ENCODE measurements around the gene SEC14L3. TPM values are rescaled to one million over a fixed set of nuclear protein-coding genes. Genes with fewer than 3 reads are reported as not detected.

SEC14L3 gene
- total and polyA plus RNA-seq, 2 of the 13 experiments (the other 11 are each of a cell fraction or from before 2014, with no cell fraction given): not detected

DNA sequence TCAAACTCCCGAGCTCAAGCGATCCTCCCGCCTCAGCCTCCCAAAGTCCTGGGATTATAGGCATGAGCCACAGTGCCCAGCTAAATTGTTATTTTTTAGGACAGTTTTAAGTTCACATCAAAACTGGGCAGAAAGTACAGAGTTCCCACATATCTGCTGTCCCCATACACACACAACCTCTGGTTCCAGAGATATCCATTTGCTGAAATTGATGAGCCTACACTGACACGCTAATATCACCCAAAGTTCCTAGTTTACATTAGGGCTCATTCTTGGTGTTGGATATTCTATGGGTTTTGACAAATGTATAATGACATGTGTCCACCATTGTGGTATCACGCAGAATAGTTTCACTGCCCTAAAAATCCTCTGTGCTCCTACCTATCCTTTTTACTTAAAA lies 36.4 kb upstream of the SEC14L3 start (continued):
- TF ChIP-seq ZNF766 (CRISPR knock-in tag; IDR thresholded peaks at IDR 0.05; ENCODE audit: borderline replicate concordance) (no peak), ZNF883 (CRISPR knock-in tag; IDR thresholded peaks at IDR 0.05; ENCODE audit: not compliant biosample characterization) (no peak)

DNA sequence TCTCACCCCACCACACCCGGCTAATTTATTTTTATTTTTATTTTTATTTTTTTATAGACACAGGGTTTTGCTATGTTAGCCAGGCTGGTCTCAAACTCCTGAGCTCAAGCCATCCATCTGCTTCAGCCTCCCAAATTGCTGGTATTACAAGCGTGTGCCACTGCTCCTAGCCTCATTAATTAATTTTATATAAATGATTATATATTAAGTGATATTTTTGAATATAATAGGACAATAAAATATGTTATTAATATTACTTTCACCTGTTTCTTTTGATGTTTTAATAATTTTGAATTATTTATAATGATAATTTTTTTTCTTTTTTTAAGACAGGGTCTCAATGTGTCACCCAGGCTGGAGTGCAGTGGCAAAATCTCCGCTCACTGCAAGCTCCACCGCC lies 35.9 kb upstream of the SEC14L3 start:
- H3K27ac ChIP-seq (ENCODE audit: extremely low read length, insufficient read depth, low read length): no peak overlapping the region
- no peak overlapping the region for H3K4me2 ChIP-seq (ENCODE audit: low read depth, low read length)
- H2AFZ ChIP-seq (ENCODE audit: low read length): no peak overlapping the region
- no peak for TF ChIP-seq POLR2AphosphoS2 (IDR thresholded peaks at IDR 0.05; ENCODE audit: low read depth, low read length)
- no peak for TF ChIP-seq ZNF460 (CRISPR knock-in tag; IDR thresholded peaks at IDR 0.05; ENCODE audit: borderline replicate concordance)
- no peak for TF ChIP-seq NFRKB (IDR thresholded peaks at IDR 0.05)
- TF ChIP-seq KDM3A (CRISPR knock-in tag; IDR thresholded peaks at IDR 0.05; ENCODE audit: low read depth): no peak
- TF ChIP-seq MATR3 (CRISPR knock-in tag; IDR thresholded peaks at IDR 0.05): no peak
- no peak for TF ChIP-seq RCOR2 (CRISPR knock-in tag; IDR thresholded peaks at IDR 0.05)
- TF ChIP-seq MYC (CRISPR knock-in tag; IDR thresholded peaks at IDR 0.05; ENCODE audit: borderline replicate concordance): no peak
- TF ChIP-seq PHF21A (CRISPR knock-in tag; IDR thresholded peaks at IDR 0.05): no peak
- TF ChIP-seq, protein P1, sequence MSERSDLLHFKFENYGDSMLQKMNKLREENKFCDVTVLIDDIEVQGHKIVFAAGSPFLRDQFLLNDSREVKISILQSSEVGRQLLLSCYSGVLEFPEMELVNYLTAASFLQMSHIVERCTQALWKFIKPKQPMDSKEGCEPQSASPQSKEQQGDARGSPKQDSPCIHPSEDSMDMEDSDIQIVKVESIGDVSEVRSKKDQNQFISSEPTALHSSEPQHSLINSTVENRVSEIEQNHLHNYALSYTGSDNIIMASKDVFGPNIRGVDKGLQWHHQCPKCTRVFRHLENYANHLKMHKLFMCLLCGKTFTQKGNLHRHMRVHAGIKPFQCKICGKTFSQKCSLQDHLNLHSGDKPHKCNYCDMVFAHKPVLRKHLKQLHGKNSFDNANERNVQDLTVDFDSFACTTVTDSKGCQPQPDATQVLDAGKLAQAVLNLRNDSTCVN (CRISPR knock-in tag; IDR thresholded peaks at IDR 0.05; ENCODE audit: borderline replicate concordance): no peak
- no peak for TF ChIP-seq ZKSCAN1 (IDR thresholded peaks at IDR 0.05; ENCODE audit: low read length)
- no peak for TF ChIP-seq SIX4 (CRISPR knock-in tag; IDR thresholded peaks at IDR 0.05)
- TF ChIP-seq, protein P2, sequence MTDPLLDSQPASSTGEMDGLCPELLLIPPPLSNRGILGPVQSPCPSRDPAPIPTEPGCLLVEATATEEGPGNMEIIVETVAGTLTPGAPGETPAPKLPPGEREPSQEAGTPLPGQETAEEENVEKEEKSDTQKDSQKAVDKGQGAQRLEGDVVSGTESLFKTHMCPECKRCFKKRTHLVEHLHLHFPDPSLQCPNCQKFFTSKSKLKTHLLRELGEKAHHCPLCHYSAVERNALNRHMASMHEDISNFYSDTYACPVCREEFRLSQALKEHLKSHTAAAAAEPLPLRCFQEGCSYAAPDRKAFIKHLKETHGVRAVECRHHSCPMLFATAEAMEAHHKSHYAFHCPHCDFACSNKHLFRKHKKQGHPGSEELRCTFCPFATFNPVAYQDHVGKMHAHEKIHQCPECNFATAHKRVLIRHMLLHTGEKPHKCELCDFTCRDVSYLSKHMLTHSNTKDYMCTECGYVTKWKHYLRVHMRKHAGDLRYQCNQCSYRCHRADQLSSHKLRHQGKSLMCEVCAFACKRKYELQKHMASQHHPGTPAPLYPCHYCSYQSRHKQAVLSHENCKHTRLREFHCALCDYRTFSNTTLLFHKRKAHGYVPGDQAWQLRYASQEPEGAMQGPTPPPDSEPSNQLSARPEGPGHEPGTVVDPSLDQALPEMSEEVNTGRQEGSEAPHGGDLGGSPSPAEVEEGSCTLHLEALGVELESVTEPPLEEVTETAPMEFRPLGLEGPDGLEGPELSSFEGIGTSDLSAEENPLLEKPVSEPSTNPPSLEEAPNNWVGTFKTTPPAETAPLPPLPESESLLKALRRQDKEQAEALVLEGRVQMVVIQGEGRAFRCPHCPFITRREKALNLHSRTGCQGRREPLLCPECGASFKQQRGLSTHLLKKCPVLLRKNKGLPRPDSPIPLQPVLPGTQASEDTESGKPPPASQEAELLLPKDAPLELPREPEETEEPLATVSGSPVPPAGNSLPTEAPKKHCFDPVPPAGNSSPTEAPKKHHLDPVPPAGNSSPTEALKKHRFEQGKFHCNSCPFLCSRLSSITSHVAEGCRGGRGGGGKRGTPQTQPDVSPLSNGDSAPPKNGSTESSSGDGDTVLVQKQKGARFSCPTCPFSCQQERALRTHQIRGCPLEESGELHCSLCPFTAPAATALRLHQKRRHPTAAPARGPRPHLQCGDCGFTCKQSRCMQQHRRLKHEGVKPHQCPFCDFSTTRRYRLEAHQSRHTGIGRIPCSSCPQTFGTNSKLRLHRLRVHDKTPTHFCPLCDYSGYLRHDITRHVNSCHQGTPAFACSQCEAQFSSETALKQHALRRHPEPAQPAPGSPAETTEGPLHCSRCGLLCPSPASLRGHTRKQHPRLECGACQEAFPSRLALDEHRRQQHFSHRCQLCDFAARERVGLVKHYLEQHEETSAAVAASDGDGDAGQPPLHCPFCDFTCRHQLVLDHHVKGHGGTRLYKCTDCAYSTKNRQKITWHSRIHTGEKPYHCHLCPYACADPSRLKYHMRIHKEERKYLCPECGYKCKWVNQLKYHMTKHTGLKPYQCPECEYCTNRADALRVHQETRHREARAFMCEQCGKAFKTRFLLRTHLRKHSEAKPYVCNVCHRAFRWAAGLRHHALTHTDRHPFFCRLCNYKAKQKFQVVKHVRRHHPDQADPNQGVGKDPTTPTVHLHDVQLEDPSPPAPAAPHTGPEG (CRISPR knock-in tag; IDR thresholded peaks at IDR 0.05): no peak
- no peak for TF ChIP-seq KAT2B (IDR thresholded peaks at IDR 0.05; ENCODE audit: borderline replicate concordance, low read depth, low read length)
- no peak for TF ChIP-seq CHD2 (IDR thresholded peaks at IDR 0.05; ENCODE audit: low read depth, low read length)
- TF ChIP-seq, protein P3, sequence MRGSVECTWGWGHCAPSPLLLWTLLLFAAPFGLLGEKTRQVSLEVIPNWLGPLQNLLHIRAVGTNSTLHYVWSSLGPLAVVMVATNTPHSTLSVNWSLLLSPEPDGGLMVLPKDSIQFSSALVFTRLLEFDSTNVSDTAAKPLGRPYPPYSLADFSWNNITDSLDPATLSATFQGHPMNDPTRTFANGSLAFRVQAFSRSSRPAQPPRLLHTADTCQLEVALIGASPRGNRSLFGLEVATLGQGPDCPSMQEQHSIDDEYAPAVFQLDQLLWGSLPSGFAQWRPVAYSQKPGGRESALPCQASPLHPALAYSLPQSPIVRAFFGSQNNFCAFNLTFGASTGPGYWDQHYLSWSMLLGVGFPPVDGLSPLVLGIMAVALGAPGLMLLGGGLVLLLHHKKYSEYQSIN (CRISPR knock-in tag; IDR thresholded peaks at IDR 0.05; ENCODE audit: borderline replicate concordance): no peak
- TF ChIP-seq MED13 (CRISPR knock-in tag; IDR thresholded peaks at IDR 0.05): no peak
- H3K9ac ChIP-seq (ENCODE audit: insufficient read depth, low read depth, low read length): no peak overlapping the region
- no peak for ATAC-seq
- CTCF ChIA-PET (ENCODE audit: low intra/inter-chr PET ratio, low total read pairs): no interaction called here
- H4K20me1 ChIP-seq (ENCODE audit: insufficient read depth, low read length): no peaks in the 10 kb centered on the region
- WGBS (ENCODE audit: low lambda C conversion rate): 94% methylated on average over 4 of the region's 4 CpGs
- intact Hi-C loops (cut with micrococcal nuclease; ENCODE audit: unreplicated experiment): no loop called here
- in situ Hi-C loops (cut with HindIII; ENCODE audit: extremely low pct_ligation_motif_present, low pct_unique_long_range_greater_than_20kb): no loop called here
- H3K4me3 ChIP-seq (replicated peaks in 1 of 3; ENCODE audit: insufficient read depth in 1 of 3, low read depth in 2 of 3, low read length in 3 of 3): no peak overlapping the region
- POLR2A ChIA-PET: no interaction called here
- H3K27me3 ChIP-seq (ENCODE audit: control insufficient read depth in 1 of 2, insufficient read depth in 2 of 2, low read length in 2 of 2): no peaks in the 10 kb centered on the region
- no peaks in the 10 kb centered on the region for H3K9me3 ChIP-seq (ENCODE audit: low read length)
- H3K79me2 ChIP-seq (ENCODE audit: insufficient read depth, low read length): no peaks in the 10 kb centered on the region
- no TSS peak for BruUV-seq (replicated peaks)
- no peaks in the 10 kb centered on the region for H3K36me3 ChIP-seq (replicated peaks in 1 of 2; ENCODE audit: control insufficient read depth in 1 of 2, insufficient read depth in 2 of 2, low read length in 2 of 2)
- no peak for FAIRE-seq
- peaks cover 58% of the 10 kb centered on the region for H3K4me1 ChIP-seq (ENCODE audit: insufficient read depth, low read length)
- DNase-seq (ENCODE audit: low spot score): no peak

Measured in HepG2 (cell line).